HG03045 (cell line): ENCODE data around the gene UBB.

Source experiments
- ATAC-seq: cut with Tn5 transposase; IDR thresholded peaks from one replicate; pipeline ENCODE4 v1.9.1; 2021; ENCODE audit warnings: mild to moderate bottlenecking, moderate library complexity; ENCODE audit not compliant: unreplicated experiment

UBB gene

DNA sequence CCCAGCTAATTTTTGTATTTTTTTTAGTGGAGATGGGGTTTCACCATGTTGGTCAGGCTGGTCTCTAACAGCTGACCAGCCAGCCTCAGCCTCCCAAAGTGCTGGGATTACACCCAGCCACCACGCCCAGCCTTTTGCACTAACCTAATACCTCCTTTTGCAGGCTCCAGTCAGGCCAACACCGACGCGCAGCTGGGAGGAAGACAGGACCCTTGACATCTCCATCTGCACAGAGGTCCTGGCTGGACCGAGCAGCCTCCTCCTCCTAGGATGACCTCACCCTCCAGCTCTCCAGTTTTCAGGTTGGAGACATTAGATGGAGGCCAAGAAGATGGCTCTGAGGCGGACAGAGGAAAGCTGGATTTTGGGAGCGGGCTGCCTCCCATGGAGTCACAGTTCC, 36.5 kb downstream of the UBB start:
- no peak for ATAC-seq

DNA sequence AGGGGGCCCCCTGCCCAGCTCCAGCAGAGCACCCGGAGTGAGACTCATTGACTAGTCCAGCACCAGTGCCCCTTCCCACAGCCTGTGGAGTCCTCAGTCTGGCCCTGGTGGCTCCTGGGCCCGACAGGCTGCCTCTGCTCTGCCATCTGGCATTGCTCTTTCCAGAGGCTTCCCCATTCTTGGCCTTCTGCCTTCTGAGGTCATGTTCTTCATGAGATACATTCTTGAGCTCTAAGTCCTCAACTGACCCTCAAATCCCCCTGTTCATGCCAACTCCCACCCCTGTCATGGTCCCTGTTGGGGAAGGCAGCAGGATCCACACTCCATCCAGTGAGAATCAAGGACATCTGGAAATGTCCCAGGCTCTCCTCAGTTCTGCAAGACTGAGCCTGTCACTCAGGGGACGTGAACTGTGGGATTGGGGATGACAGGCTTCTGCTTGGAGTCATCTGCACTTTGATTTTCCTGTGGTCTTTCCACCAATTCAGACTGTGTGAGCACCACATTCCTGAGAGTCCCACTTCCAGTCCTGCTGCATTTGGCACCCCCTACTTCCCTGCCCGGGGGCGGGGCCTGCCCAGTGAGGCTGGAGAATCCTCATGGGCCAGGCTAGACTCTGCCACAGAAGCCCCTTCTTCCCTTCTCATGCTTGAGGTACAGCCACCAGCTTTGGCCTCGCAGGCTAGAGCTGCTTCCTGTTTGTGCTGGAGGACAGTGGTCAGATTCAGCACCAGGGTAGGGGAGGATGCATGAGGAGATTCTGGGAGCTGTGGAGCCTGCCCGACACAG, 37.2 kb downstream of the UBB start:
- ATAC-seq = no peak

DNA sequence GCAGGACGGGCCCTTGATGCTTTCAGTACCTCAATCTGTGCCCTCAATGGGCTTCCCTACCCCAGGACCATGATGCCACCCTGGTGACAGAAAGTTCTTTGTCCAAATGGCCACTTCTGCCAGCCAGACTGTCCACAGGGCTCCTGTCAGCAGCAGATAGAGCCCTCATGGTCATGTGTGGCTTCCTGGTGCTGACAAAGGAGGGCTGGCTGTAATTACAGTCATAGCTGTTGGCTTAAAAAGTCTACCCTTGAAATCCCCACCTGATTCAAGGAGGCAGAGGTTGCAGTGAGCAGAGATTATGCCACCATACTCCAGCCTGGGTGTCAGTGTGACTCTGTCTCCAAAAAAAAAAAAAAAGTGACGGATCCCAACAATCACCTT, 37.8 kb downstream of the UBB start:
- ATAC-seq = no peak

DNA sequence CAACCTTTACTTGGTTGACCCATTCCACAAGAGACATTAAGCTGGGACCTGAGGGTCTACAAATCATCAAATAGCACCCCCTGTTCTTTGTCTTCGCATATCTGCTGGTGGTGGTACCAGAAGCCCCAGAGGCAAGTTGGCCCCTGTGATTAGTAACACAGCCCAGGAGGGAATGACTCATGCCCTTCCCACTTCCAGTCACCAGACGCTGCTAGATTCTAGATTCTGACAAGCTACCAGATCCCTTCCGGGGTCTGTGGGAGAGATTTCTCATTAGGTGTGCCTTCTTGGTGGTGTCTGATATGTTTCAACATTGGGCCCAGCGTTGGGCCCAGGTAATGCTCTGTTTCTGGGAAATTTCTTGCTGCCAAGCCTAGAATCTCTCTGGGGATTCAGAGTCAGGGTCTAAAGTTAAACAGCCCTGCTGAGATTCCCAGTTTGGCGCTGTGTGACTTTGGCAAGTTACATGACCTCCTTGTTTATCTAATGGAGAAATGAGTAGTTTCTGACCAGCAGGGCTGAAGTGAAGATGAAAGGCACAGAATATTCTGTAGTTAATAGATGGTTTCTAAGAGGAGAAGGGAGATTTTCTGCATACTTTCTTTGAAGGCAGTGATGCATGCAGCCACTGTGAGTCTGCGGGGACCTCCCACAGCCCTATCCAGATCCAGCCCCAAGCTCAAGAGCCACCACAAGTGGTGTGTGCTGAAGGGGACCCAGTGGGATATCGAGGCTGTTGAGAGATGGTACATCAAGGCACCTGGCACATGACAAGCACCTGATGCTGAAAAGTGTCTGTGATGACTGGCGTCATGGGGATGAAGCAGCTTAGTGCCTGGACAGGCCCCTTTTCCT, 38.4 kb downstream of the UBB start:
- peak; percentile 38 for ATAC-seq

DNA sequence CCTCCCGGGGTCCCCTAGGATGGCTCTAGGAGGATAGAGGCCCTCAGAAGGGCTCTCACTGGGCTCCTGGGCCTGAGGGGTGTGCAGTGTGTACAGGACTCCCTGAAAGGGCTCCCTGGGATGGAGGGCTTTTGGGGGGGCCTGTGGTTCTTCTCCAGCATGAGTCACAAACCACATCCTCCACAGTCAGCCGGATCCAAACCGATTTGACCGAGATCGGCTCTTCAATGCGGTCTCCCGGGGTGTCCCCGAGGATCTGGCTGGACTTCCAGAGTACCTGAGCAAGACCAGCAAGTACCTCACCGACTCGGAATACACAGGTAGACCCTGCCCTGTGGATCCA, 39.0 kb downstream of the UBB start:
- ATAC-seq = no peak

DNA sequence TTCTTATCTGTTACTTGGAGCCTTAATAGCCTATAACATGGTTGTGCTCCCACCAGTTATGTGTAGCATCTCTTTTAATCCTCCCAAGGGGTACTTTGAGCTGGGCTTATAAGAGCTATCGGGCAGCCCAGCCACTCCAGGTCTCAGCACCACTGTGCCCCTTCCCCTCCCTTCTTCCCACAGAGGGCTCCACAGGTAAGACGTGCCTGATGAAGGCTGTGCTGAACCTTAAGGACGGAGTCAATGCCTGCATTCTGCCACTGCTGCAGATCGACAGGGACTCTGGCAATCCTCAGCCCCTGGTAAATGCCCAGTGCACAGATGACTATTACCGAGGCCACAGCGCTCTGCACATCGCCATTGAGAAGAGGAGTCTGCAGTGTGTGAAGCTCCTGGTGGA, 41.5 kb downstream of the UBB start:
- no peak for ATAC-seq

DNA sequence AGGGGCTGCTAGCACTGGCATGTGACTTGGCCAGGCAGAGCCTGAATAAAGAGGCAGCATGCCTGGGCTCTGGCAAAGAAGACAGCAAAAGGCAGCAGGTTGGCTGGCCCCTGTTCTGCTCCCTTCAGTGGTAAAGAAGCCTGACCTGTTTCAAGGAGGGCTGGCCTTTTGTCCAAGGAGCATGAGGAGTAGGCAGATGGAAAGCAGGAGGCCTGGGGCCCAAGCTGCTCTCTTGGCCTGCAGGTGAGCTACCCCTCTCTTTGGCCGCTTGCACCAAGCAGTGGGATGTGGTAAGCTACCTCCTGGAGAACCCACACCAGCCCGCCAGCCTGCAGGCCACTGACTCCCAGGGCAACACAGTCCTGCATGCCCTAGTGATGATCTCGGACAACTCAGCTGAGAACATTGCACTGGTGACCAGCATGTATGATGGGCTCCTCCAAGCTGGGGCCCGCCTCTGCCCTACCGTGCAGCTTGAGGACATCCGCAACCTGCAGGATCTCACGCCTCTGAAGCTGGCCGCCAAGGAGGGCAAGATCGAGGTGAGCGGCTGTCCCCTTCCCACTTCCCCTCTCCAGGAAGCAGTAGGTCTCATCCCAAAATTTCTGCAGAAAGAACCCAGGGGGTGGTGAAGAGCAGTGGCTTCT, 42.5 kb downstream of the UBB start:
- ATAC-seq = no peak

DNA sequence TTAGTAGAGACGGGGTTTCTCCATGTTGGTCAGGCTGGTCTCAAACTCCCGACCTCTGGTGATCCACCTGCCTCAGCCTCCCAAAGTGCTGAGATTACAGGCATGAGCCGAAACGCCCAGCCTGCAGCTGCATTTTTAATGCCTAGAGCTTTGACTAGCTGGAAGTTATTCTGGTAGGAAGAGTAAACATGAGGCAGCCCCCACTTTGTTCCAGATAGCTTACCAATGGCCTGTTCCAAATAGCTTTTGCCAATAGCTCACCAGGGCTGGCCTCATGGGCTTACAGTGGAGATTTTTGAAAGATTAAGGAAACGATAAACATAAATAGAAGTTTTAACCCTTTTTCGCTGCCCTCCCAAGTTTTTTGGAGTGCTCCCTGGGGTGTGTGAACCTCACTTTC, 44.3 kb downstream of the UBB start:
- ATAC-seq = no peak

DNA sequence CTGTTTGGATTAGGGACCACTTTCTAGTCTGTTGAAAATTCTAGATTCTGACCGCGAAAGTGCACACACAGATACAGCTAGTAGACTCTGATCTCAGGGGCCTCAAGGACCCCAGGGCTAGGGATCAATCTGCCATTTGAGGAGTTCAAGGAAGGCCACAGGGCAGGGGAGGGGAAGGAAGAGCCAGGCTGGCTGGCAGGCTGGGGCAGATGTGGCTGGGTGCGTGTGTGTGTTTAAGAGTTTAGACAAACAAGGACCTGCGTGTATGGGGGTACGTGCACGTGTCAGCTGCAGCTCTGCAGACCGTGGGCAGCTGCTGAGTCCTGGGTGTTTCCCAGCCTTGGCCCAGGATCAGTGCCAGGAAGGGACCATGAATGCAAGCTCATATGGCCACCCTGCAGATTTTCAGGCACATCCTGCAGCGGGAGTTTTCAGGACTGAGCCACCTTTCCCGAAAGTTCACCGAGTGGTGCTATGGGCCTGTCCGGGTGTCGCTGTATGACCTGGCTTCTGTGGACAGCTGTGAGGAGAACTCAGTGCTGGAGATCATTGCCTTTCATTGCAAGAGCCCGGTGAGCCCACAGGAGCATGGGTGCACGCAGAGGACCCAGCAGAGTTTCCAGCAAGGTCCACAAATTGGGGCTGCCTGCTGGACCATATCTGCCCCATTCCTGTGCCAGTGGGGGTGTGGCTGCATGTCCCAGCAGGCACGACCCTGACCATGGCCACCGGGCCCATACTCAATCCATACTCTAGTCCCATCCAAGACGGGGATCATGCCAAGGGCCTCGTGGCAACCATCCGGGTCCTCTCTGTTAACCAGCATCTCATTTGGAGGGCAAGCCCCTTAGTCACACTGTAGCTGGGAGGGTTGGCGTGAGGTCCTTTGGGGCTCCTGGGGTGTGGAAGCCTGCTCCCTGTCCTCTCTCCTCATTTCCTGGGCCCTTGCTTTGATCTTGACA, 45.1 kb downstream of the UBB start:
- no peak for ATAC-seq

DNA sequence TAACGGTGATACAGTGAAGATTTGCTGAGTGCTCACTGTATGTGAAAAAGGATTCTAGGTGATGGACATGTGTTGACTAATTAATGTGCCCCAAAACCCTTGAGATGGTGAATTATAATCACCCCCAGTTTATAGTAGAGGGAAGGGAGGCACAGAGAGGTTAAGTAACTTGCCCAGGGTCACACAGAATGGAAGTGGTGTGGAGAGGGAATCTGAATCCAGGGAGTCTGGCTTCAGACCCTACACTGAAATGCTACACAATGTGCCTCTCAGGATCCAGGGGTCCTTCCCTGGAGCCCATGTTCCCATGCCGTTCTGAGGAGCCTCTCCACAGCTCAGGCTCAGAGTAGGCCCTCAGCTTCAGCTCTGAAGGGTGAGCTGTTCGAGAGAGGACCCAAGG, 46.1 kb downstream of the UBB start:
- no peak for ATAC-seq

DNA sequence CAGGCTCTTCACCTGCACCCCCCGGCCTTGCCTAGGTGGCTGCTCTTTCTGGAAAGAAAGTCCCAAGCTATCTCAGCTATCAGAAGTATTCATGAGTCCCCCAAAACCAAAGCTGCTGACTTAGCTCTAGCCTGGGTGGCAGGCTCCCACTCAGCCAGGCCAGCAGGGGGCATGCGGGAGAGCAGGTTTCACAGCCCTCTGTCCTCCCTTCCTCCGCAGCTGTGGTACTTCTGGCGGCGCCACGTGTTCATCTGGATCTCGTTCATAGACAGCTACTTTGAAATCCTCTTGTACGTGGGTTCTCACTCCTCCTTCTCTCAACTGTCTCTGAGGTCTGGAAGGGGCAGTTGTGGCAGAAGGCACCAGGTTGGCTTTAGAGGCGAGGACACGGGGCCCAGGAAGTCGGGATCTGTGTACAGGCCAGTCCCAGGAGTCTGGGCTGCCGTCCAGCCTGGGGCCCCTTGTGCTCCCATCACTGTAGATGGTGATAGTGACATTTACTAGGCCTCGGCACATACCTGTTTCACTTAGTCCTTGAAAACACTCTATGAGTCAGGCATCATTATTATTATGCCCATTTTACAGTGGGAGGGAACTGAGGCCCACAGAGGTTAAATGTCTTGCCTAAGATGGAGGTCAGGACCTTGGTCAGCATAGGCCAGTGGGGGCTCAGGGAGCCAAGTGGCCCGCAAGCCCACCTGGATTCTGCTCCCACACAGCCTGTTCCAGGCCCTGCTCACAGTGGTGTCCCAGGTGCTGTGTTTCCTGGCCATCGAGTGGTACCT, 47.4 kb downstream of the UBB start:
- no peak for ATAC-seq

DNA sequence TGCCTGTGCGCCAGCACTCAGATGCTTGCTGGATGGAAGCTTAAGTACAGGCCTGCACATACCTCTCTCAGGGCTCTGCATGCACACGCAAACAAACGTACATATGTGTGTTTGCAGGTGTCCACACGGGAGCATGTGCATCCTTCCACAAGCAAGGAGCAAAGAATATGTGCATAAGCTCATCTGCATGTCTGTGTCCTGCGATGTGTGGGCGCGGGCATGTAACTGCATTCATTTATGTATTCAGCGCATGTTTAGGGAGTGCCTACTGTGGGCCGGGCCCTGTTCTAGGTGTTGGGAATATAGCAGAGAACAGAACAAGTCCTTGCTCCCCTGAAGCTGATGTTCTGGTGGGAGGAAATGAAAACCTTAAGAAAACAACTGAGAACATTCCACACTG, 48.2 kb downstream of the UBB start:
- ATAC-seq = no peak

DNA sequence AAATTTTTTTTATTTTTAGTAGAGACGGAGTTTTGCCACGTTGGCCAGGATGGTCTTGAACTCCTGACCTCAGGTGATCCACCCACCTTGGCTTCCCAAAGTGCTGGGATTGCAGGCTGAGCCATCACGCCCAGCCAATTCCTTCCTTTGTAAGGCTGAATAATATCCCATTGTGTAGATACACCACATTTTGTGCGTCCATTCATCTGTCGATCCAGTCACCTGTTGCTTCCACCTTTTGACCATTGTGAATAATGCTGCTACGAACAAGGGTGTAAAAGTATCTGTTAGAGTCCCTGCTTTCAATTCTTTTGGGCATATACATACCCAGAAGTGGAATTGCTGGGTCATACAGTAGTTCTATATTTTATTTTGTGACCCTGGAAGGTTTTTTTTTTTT, 49.8 kb downstream of the UBB start:
- no peak for ATAC-seq

DNA sequence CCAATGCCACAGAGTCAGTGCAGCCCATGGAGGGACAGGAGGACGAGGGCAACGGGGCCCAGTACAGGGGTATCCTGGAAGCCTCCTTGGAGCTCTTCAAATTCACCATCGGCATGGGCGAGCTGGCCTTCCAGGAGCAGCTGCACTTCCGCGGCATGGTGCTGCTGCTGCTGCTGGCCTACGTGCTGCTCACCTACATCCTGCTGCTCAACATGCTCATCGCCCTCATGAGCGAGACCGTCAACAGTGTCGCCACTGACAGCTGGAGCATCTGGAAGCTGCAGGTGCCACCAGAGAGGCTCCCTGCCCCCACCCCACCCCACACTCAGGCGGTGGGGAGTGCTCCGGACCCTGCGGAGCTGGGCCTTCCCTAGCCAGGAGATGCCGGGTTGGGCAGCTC, 51.1 kb downstream of the UBB start:
- ATAC-seq = no peak
